GM12874 (cell line): Measurements from ENCODE around the gene RAB5IF.

ENCODE experiments used
- CTCF ChIP-seq: IDR thresholded peaks from 2 replicates; pipeline ENCODE4 v1.5.1; 2011; ENCODE audit warnings: low read depth, mild to moderate bottlenecking, control low read depth, low read length, moderate library complexity; ENCODE audit not compliant: insufficient read depth

Gene RAB5IF

GRCh38 chr20:36653456-36653855 lies 47.9 kb downstream of the RAB5IF start:
- TF ChIP-seq CTCF = no peak

- no peak for TF ChIP-seq CTCF
These were observed 48.9 kb downstream of the RAB5IF start for GRCh38 chr20:36654506-36654905.

- TF ChIP-seq CTCF = no peak
These were observed 49.4 kb downstream of the RAB5IF start for GRCh38 chr20:36655004-36655403.

- no peak for TF ChIP-seq CTCF
These were observed 51.2 kb downstream of the RAB5IF start for GRCh38 chr20:36656733-36657132.

- TF ChIP-seq CTCF = no peak
These were observed 52.7 kb downstream of the RAB5IF start for GRCh38 chr20:36658300-36658699.
